ENCODE results near the gene TMEM132E.

- TF ChIP-seq CTCF (IDR thresholded peaks at IDR 0.05) (no peak), ZFX (IDR thresholded peaks at IDR 0.05; ENCODE audit: borderline replicate concordance) (no peak)
Measured at GRCh38 chr17:34610039-34610438, 30.7 kb downstream of the TMEM132E start.

All from 22Rv1 (cell line).